COLO668 (cell line): ENCODE data around the gene NPEPL1.
"Not testable (repeated sequence)": the region's sequence is repeated elsewhere in the genome, so short reads cannot be mapped to it uniquely, and the experiment has no call there.

Experiments
- DNase-seq: peaks from one replicate; lab custom pipeline; 2025; ENCODE audit not compliant: unreplicated experiment; lab: John Stamatoyannopoulos, UW

NPEPL1 gene

GRCh38 chr20:58692579-58693225 is at the start of gene NPEPL1:
Gene NPEPL1, plus strand, starts transcription at chr20:58692800. Its CDS starts 101 bp downstream, at chr20:58692901.
- peak; percentile 86 for DNase-seq

GRCh38 chr20:58642896-58643295 is 49.7 kb upstream of the NPEPL1 start:
- DNase-seq = not testable (repeated sequence)

- DNase-seq = no peak
These were observed 47.1 kb upstream of the NPEPL1 start for GRCh38 chr20:58645412-58645968.

GRCh38 chr20:58646257-58646656 is 46.3 kb upstream of the NPEPL1 start:
- DNase-seq = no peak

GRCh38 chr20:58646703-58647102 is 45.9 kb upstream of the NPEPL1 start:
- DNase-seq = no peak

- DNase-seq = no peak
These were observed 45.3 kb upstream of the NPEPL1 start for GRCh38 chr20:58647162-58647795.

GRCh38 chr20:58647796-58648501 is 44.7 kb upstream of the NPEPL1 start:
- DNase-seq = no peak

GRCh38 chr20:58648502-58648825 is 44.1 kb upstream of the NPEPL1 start:
- DNase-seq = not testable (repeated sequence)

GRCh38 chr20:58649288-58650180 is 43.1 kb upstream of the NPEPL1 start:
- DNase-seq = peak; percentile 33

GRCh38 chr20:58650181-58650775 is 42.3 kb upstream of the NPEPL1 start:
- DNase-seq = peak; percentile 33

- DNase-seq = peak; percentile 94
These were observed 41.6 kb upstream of the NPEPL1 start, which contains the start of gene STX16 for GRCh38 chr20:58650776-58651558. Gene STX16, plus strand, starts transcription at chr20:58651283. Its CDS starts 724 bp downstream, at chr20:58652007.

- DNase-seq = no peak
These were observed 41.0 kb upstream of the NPEPL1 start for GRCh38 chr20:58651559-58651945.

GRCh38 chr20:58651946-58652605 is 40.5 kb upstream of the NPEPL1 start:
- peak; percentile 55 for DNase-seq

- no peak for DNase-seq
These were observed 39.9 kb upstream of the NPEPL1 start for GRCh38 chr20:58652606-58653294.

GRCh38 chr20:58654337-58654736 is 38.3 kb upstream of the NPEPL1 start:
- DNase-seq = no peak

- DNase-seq = no peak
These were observed 37.1 kb upstream of the NPEPL1 start for GRCh38 chr20:58655328-58656107.

- no peak for DNase-seq
These were observed 35.8 kb upstream of the NPEPL1 start for GRCh38 chr20:58656831-58657230.

GRCh38 chr20:58657262-58657661 is 35.3 kb upstream of the NPEPL1 start:
- no peak for DNase-seq
